Lower leg skin (tissue), 3 donors: ENCODE data around the gene DDX42.

Experiments used
- POLR2A ChIP-seq, 2 donors: fragments of 450-650 bp; IDR thresholded peaks; one replicate each; pipeline ENCODE4 v1.6.1; 2016 to 2017; ENCODE audit warnings: antibody characterized with exemption in 2 of 2, mild to moderate bottlenecking in 1 of 2, moderate library complexity in 1 of 2
- TF ChIP-seq, protein P1 (sequence below), 3 donors: fragments of 450-650 bp; IDR thresholded peaks; one replicate each; pipeline ENCODE4 v1.5.1; 2016; ENCODE audit warnings: antibody characterized with exemption in 3 of 3, mild to moderate bottlenecking in 3 of 3, moderate library complexity in 2 of 3

DNA sequence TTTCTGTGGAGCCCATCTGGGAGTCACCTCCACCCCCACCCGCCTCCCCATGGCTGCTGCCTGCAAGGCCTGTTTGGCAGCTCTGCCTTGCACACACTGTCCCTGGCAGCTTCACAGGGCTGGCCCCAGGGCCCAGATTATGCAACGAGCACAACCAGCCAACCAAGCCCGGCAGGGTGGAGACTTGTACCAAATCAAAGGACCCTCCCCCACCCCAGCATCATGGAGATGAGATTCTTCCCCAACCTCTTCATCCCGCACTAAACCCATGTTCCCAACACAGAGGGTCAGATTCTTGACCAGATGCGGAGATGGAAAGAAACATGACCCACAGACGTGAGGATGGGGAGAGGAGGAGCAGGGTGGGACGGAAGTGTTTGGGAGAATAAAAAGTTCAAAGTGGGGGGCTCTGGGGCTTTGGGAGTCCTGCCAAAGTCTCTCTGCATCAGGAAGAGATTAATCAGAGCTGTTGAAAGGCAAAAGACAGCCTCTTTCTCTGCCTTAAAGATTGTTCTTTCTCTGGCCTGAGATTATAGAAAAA, 64.7 kb downstream of the DDX42 start:
- TF ChIP-seq, protein P1, sequence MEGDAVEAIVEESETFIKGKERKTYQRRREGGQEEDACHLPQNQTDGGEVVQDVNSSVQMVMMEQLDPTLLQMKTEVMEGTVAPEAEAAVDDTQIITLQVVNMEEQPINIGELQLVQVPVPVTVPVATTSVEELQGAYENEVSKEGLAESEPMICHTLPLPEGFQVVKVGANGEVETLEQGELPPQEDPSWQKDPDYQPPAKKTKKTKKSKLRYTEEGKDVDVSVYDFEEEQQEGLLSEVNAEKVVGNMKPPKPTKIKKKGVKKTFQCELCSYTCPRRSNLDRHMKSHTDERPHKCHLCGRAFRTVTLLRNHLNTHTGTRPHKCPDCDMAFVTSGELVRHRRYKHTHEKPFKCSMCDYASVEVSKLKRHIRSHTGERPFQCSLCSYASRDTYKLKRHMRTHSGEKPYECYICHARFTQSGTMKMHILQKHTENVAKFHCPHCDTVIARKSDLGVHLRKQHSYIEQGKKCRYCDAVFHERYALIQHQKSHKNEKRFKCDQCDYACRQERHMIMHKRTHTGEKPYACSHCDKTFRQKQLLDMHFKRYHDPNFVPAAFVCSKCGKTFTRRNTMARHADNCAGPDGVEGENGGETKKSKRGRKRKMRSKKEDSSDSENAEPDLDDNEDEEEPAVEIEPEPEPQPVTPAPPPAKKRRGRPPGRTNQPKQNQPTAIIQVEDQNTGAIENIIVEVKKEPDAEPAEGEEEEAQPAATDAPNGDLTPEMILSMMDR (IDR thresholded peaks at IDR 0.05), result no peak
- TF ChIP-seq POLR2A (IDR thresholded peaks at IDR 0.05), result no peak
